ENCODE data around the gene CCT5. TPM values are rescaled to one million over a fixed set of nuclear protein-coding genes. Genes with fewer than 3 reads are reported as not detected.

Gene CCT5
- total and polyA plus RNA-seq, 4 donors: 201 to 261 (median 202) TPM

- Histone ChIP-seq H3K27ac (ENCODE audit: low read depth, low read length) (no peak overlapping the region), H3K4me1 (ENCODE audit: control insufficient read depth, insufficient read depth, low read length) (peaks cover 14% of the 10 kb centered on the region), H3K36me3 (ENCODE audit: control insufficient read depth, insufficient read depth, low read length) (peaks cover 3% of the 10 kb centered on the region), H3K9me3 (ENCODE audit: control insufficient read depth, insufficient read depth, low read length) (no peaks in the 10 kb centered on the region), H3K27me3 (ENCODE audit: control insufficient read depth, insufficient read depth, low read length) (no peaks in the 10 kb centered on the region), H3K4me3 (ENCODE audit: low read depth, low read length) (no peak overlapping the region)
- DNase-seq (ENCODE audit: low read depth in 4 of 6, low spot score in 6 of 6): no peak
- WGBS (ENCODE audit: insufficient coverage): 74% methylated on average over 5 of the region's 9 CpGs
These were observed 41.7 kb downstream of the CCT5 start for GRCh38 chr5:10291692-10292339.

GRCh38 chr5:10293907-10294662, 44.0 kb downstream of the CCT5 start:
- Histone ChIP-seq H3K4me1 (ENCODE audit: control insufficient read depth, insufficient read depth, low read length) (peaks cover 9% of the 10 kb centered on the region), H3K36me3 (ENCODE audit: control insufficient read depth, insufficient read depth, low read length) (no peaks in the 10 kb centered on the region), H3K9me3 (ENCODE audit: control insufficient read depth, insufficient read depth, low read length) (no peaks in the 10 kb centered on the region), H3K27me3 (ENCODE audit: control insufficient read depth, insufficient read depth, low read length) (no peaks in the 10 kb centered on the region), H3K4me3 (ENCODE audit: low read depth, low read length) (no peak overlapping the region), H3K27ac (ENCODE audit: low read depth, low read length) (no peak overlapping the region)
- no peak for DNase-seq (ENCODE audit: low read depth in 4 of 6, low spot score in 6 of 6)
- WGBS (ENCODE audit: insufficient coverage): 100% methylated on average over 3 of the region's 3 CpGs

GRCh38 chr5:10295619-10296326, 45.7 kb downstream of the CCT5 start:
- WGBS (ENCODE audit: insufficient coverage): 97% methylated on average over 5 of the region's 8 CpGs
- Histone ChIP-seq H3K36me3 (ENCODE audit: control insufficient read depth, insufficient read depth, low read length) (no peaks in the 10 kb centered on the region), H3K27me3 (ENCODE audit: control insufficient read depth, insufficient read depth, low read length) (no peaks in the 10 kb centered on the region)

GRCh38 chr5:10297646-10298204, 47.6 kb downstream of the CCT5 start:
- 71% methylated on average over 11 of the region's 14 CpGs for WGBS (ENCODE audit: insufficient coverage)
- DNase-seq (ENCODE audit: low read depth in 4 of 6, low spot score in 6 of 6): no peak

More at GRCh38 chr5:10295619-10296326, 45.7 kb downstream of the CCT5 start:
- H3K27ac ChIP-seq (ENCODE audit: low read depth, low read length): no peak overlapping the region
- no peak for DNase-seq (ENCODE audit: low read depth in 4 of 6, low spot score in 6 of 6)
- H3K4me1 ChIP-seq (ENCODE audit: control insufficient read depth, insufficient read depth, low read length): no peaks in the 10 kb centered on the region
- no peaks in the 10 kb centered on the region for H3K9me3 ChIP-seq (ENCODE audit: control insufficient read depth, insufficient read depth, low read length)
- no peak overlapping the region for H3K4me3 ChIP-seq (ENCODE audit: low read depth, low read length)

GRCh38 chr5:10300246-10300645, 50.2 kb downstream of the CCT5 start:
- Histone ChIP-seq H3K9me3 (ENCODE audit: control insufficient read depth, insufficient read depth, low read length) (no peaks in the 10 kb centered on the region), H3K4me3 (ENCODE audit: low read depth, low read length) (no peak overlapping the region), H3K27me3 (ENCODE audit: control insufficient read depth, insufficient read depth, low read length) (no peaks in the 10 kb centered on the region), H3K27ac (ENCODE audit: low read depth, low read length) (no peak overlapping the region), H3K4me1 (ENCODE audit: control insufficient read depth, insufficient read depth, low read length) (peaks cover 6% of the 10 kb centered on the region), H3K36me3 (ENCODE audit: control insufficient read depth, insufficient read depth, low read length) (no peaks in the 10 kb centered on the region)
- WGBS (ENCODE audit: insufficient coverage): 95% methylated on average over 5 of the region's 5 CpGs
- no peak for DNase-seq (ENCODE audit: low read depth in 4 of 6, low spot score in 6 of 6)

More at GRCh38 chr5:10297646-10298204, 47.6 kb downstream of the CCT5 start:
- Histone ChIP-seq H3K9me3 (ENCODE audit: control insufficient read depth, insufficient read depth, low read length) (no peaks in the 10 kb centered on the region), H3K4me3 (ENCODE audit: low read depth, low read length) (no peak overlapping the region), H3K36me3 (ENCODE audit: control insufficient read depth, insufficient read depth, low read length) (no peaks in the 10 kb centered on the region), H3K4me1 (ENCODE audit: control insufficient read depth, insufficient read depth, low read length) (peaks cover 6% of the 10 kb centered on the region), H3K27me3 (ENCODE audit: control insufficient read depth, insufficient read depth, low read length) (no peaks in the 10 kb centered on the region), H3K27ac (ENCODE audit: low read depth, low read length) (no peak overlapping the region)

GRCh38 chr5:10301266-10301665, 51.2 kb downstream of the CCT5 start:
- Histone ChIP-seq H3K27me3 (ENCODE audit: control insufficient read depth, insufficient read depth, low read length) (no peaks in the 10 kb centered on the region), H3K4me1 (ENCODE audit: control insufficient read depth, insufficient read depth, low read length) (peaks cover 9% of the 10 kb centered on the region), H3K27ac (ENCODE audit: low read depth, low read length) (no peak overlapping the region), H3K36me3 (ENCODE audit: control insufficient read depth, insufficient read depth, low read length) (no peaks in the 10 kb centered on the region), H3K4me3 (ENCODE audit: low read depth, low read length) (no peak overlapping the region), H3K9me3 (ENCODE audit: control insufficient read depth, insufficient read depth, low read length) (no peaks in the 10 kb centered on the region)
- no peak for DNase-seq (ENCODE audit: low read depth in 4 of 6, low spot score in 6 of 6)
- WGBS (ENCODE audit: insufficient coverage): 96% methylated on average over 5 of the region's 7 CpGs

- no peaks in the 10 kb centered on the region for H3K27me3 ChIP-seq (ENCODE audit: control insufficient read depth, insufficient read depth, low read length)
- 53% methylated on average over 7 of the region's 11 CpGs for WGBS (ENCODE audit: insufficient coverage)
These were observed 51.9 kb downstream of the CCT5 start for GRCh38 chr5:10301842-10302610.

GRCh38 chr5:10303201-10303600, 53.1 kb downstream of the CCT5 start:
- DNase-seq (ENCODE audit: low read depth in 4 of 6, low spot score in 6 of 6): no peak
- Histone ChIP-seq H3K36me3 (ENCODE audit: control insufficient read depth, insufficient read depth, low read length) (no peaks in the 10 kb centered on the region), H3K27me3 (ENCODE audit: control insufficient read depth, insufficient read depth, low read length) (no peaks in the 10 kb centered on the region), H3K9me3 (ENCODE audit: control insufficient read depth, insufficient read depth, low read length) (no peaks in the 10 kb centered on the region), H3K4me3 (ENCODE audit: low read depth, low read length) (no peak overlapping the region), H3K27ac (ENCODE audit: low read depth, low read length) (no peak overlapping the region), H3K4me1 (ENCODE audit: control insufficient read depth, insufficient read depth, low read length) (peaks cover 15% of the 10 kb centered on the region)
- WGBS (ENCODE audit: insufficient coverage): 50% methylated on average over 1 of the region's 2 CpGs

More at GRCh38 chr5:10301842-10302610, 51.9 kb downstream of the CCT5 start:
- no peak overlapping the region for H3K4me3 ChIP-seq (ENCODE audit: low read depth, low read length)
- H3K27ac ChIP-seq (ENCODE audit: low read depth, low read length): no peak overlapping the region
- peak in 1 of 6 donors; percentile 41 for DNase-seq (ENCODE audit: low read depth in 4 of 6, low spot score in 6 of 6)
- no peaks in the 10 kb centered on the region for H3K9me3 ChIP-seq (ENCODE audit: control insufficient read depth, insufficient read depth, low read length)
- H3K36me3 ChIP-seq (ENCODE audit: control insufficient read depth, insufficient read depth, low read length): no peaks in the 10 kb centered on the region
- peaks cover 15% of the 10 kb centered on the region for H3K4me1 ChIP-seq (ENCODE audit: control insufficient read depth, insufficient read depth, low read length)

GRCh38 chr5:10303699-10304170, 53.7 kb downstream of the CCT5 start:
- no peaks in the 10 kb centered on the region for H3K36me3 ChIP-seq (ENCODE audit: control insufficient read depth, insufficient read depth, low read length)
- no peaks in the 10 kb centered on the region for H3K27me3 ChIP-seq (ENCODE audit: control insufficient read depth, insufficient read depth, low read length)
- H3K4me1 ChIP-seq (ENCODE audit: control insufficient read depth, insufficient read depth, low read length): peaks cover 15% of the 10 kb centered on the region
- no peak overlapping the region for H3K4me3 ChIP-seq (ENCODE audit: low read depth, low read length)
- 95% methylated on average over 4 of the region's 5 CpGs for WGBS (ENCODE audit: insufficient coverage)
- H3K9me3 ChIP-seq (ENCODE audit: control insufficient read depth, insufficient read depth, low read length): no peaks in the 10 kb centered on the region
- no peak for DNase-seq (ENCODE audit: low read depth in 4 of 6, low spot score in 6 of 6)
- H3K27ac ChIP-seq (ENCODE audit: low read depth, low read length): no peak overlapping the region

All from spinal cord (tissue), 10 donors.